Embryonic facial prominence (tissue), 1 donor: ENCODE data around the gene KRTAP10-1.

Experiments used
- DNase-seq: peaks from one replicate; pipeline ENCODE4 v3.0.0-alpha.2; 2016; ENCODE audit errors: extremely low spot score

Gene KRTAP10-1

DNA sequence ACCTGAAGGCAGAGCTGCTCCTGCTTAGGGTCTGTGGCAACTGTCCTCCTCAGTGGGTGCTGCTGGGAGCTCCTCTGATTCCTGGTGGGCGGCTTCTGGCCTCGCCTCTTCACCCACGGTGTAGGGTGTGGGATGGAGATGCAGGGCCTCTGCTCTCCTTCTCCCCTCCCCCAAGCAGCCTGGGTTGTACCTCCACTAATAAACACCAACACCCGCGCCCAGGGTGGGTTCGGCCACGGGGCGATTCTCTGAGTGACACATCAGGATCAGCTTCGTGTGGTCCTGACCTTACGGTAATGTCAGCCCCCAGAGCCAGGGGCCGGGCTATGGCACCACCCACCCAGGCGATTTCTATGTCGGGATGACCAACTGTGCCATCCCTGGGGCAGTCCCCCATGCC is 23.7 kb downstream of the KRTAP10-1 start:
- DNase-seq: no peak

DNA sequence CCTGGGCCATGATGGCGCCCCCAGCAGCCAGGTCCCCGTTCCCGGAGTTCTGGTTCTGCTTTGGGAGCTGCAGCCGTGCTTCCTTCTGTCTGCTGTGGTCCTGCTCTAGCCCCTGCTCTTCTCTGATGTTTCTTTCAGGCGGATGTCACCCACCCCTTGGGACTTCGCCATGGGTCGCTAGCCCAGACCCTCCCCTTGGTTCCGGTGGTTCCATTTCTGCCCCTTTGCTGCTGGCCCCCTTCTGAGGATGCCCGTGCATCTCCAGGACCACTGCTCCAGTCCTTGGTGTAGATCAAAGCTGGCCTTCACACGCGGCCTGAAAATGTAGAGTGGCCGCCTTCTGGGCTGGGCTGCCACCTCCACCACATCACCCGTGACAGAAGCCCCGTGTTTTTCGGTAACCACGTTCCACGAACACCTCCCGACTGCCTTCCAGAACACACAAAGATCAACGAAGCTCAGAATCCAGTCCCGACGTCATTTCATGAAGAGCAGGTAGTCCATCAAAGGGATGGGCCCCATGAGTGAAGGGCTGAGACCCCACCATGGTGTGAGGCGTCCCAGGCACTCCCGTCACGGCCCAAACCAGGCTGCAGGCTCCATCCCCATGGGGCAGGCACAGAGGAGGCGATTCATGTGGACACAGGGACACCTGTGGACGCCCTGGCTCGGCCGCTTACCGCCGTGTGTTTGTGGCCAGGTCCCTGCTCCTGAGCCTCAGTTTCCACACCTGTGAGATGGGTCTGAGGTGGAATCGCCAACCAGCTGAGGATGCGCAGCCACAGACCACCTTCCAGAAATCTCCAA is 24.4 kb downstream of the KRTAP10-1 start:
- DNase-seq: no peak

DNA sequence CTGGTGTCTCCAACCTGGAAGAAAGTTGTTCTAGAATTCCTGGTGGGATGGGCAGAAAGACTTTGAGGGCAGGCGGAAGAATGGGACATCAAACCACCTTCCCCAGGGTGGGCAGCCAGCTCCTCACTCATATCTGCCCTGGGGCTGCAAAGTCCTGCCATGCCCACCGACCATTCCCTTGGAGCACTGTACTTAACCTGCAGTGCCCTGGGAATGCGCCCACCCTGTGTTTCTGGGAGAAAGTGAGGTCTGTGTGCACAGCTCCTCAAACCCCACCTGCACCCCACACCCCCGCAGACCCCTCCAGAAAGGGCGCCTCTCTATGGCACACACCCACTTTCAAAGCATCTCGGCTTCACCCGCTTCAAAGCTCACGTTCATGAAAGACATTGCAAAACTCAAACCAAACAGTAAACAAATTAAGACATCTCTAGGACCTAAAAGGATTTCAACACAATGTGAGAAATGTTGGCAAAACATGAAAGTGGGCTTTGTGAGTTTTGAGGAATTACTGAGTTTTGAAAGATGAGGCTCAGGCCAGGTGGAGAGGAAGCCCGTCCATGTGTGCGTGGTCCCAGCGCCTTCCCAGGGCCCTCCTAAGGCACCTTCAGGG is 25.1 kb downstream of the KRTAP10-1 start:
- no peak for DNase-seq

- DNase-seq: no peak
Measured at GRCh38 chr21:44514218-44514520, 25.8 kb downstream of the KRTAP10-1 start.

- DNase-seq: no peak
Measured at GRCh38 chr21:44513389-44514217, 26.4 kb downstream of the KRTAP10-1 start.

GRCh38 chr21:44512496-44513388 is 27.3 kb downstream of the KRTAP10-1 start:
- DNase-seq: no peak

GRCh38 chr21:44511938-44512275 is 28.1 kb downstream of the KRTAP10-1 start:
- DNase-seq: no peak

- no peak for DNase-seq
Measured at GRCh38 chr21:44511219-44511937, 28.6 kb downstream of the KRTAP10-1 start.

- DNase-seq: no peak
Measured at GRCh38 chr21:44510508-44511218, 29.3 kb downstream of the KRTAP10-1 start.

DNA sequence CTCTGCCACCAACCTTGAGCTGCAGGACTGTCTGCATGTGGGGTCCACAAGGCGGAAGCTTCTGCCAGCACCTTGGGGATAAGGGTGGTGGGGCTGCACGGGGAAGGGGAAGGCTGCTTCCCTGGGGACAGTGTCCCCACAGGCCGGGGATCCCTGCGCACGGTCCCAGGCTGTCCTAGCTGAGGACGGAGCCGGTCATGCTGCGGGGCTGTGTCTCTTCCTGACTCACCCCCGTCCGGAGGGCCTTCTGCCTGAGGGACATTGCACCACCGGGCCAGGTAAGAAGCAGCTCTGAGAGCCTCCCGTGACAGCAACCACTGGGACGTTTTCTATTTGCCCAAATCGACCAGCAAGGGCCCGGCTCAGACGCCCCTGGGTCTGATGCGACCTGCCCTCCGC is 29.9 kb downstream of the KRTAP10-1 start:
- DNase-seq: no peak

GRCh38 chr21:44509539-44509938 is 30.5 kb downstream of the KRTAP10-1 start:
- no peak for DNase-seq

DNA sequence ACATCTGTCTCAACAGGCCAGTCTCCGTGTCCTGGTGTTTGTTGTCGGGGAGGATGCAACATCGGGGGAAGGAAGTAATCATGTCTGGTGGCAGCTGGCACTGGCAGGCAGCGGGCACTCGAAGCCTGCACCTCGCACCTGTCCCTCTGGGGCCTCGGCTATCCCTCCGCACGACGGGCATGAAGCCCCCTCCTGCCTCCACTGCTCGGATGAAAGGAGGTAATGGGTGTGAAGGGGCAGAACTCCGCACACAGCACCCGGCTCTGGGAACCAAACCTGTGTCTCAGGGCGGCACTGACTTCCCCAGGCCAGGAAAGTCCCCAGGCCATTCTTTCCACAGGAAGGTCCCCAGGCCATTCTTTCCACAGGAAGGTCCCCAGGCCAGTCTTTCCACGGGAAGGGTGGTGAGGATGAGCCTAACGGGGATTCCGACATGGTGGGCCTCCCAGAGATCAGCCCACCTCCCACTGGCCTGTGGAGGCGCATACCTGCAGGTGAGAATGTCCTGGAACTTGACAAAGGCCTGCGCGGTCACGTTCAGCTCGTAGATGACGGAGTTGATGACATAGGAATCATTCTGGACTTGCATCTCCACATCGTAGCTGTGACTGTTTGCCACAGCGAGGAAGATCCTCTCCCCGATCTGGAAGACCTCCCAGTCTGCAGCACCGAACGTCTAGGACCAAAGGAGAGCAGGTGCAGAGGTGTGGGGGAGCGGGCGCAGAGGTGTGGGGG is 31.1 kb downstream of the KRTAP10-1 start:
- no peak for DNase-seq

DNA sequence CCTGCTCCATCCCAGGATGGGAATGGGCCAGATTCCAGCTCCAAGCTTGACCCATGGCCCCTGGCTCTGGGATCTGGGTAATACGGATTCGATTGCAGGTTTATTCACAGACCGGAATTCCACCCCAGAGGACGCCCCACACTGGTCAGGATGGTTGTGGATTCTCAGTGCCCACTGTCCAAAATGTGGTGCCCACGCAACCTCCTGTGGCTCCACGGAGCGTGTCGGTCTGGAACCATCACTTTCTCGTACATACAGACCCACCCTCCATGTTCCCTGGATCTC is 31.6 kb downstream of the KRTAP10-1 start:
- DNase-seq: no peak

GRCh38 chr21:44507673-44508425 is 32.1 kb downstream of the KRTAP10-1 start:
- DNase-seq: no peak

- DNase-seq: no peak
Measured at GRCh38 chr21:44506279-44507255, 33.4 kb downstream of the KRTAP10-1 start.

GRCh38 chr21:44505673-44506278 is 34.2 kb downstream of the KRTAP10-1 start:
- DNase-seq: no peak

DNA sequence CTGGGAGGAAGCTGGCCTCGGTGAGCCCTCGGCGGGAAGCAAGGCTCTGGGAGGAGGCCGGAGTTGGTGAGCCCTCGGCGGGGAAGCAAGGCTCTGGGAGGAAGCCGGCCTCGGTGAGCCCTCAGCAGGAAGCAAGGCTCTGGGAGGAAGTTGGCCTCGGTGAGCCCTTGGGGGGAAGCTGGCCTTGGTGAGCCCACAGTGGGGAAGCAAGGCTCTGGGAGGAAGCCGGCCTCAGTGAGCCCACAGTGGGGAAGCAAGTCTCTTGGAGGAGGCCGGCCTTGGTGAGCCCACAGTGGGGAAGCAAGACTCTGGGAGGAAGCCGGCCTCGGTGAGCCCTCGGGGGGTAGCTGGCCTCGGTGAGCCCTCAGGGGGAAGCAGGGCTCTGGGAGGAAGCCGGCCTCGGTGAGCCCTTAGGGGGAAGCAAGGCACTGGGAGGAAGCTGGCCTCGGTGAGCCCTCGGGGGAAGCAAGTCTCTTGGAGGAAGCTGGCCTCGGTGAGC is 36.0 kb downstream of the KRTAP10-1 start:
- no peak for DNase-seq
